ENCODE data around the gene MPDZ.

Gene MPDZ

DNA sequence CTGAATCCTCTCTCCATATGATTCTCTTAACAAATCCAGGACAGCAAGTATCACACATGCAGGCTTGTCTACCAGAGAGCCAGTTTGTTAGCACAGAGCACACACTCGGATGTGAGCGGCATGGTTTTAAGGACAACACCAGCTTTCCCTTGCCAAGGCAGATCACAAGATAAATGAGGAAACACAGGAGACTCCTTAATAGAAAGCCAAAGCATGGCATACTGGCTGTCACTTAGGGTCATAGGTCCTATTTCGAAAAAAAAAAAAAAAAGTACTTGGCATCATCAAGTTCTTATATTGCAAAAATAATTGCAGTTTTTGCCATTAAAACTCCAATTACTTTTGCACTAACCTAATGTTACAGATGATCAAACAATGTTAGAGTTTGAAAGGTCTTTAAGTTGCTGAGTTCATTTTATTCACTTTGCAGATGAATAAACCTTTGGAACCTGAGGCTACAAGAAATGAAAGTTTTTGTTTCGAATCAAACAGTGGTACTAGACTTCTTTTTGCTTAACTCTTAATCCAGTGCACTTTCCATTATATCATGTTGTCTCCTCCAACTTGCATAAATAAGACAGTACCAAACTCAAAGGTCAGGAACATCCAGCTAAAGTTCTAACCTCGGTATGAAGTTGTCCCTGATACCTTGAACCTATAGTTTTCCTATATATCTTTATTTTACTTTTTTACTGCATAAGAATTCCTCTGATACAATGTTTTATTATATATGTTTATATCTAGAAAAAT, 138.5 kb downstream of the MPDZ start:
- DNase-seq (ENCODE audit: low read depth in 1 of 2, low spot score in 1 of 2), result no peak

DNA sequence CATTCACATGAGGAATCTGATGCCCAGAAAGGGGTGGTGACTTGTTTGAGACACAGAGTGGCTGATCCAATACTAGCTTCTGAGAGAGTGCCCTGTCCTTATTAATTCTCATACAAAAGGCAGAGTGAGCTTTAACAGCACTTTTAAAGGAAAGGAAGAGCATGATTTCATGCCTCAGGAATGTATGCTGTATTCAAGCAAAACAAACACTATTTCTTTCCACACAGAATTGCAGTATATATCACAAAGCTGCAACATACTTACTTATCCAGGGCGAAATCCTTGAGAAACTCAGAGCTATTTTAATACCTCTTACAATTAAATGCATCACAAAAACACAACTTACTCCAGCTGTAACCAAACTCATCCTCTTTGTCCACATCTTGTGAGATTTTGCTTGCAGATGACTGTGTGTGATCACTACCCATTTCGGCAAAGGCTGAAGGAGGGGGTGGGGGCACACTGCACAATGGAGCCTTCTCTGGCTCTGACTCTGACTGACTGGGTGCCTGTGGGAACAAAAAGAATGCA, 139.8 kb downstream of the MPDZ start:
- DNase-seq (ENCODE audit: low read depth in 1 of 2, low spot score in 1 of 2), result no peak

DNA sequence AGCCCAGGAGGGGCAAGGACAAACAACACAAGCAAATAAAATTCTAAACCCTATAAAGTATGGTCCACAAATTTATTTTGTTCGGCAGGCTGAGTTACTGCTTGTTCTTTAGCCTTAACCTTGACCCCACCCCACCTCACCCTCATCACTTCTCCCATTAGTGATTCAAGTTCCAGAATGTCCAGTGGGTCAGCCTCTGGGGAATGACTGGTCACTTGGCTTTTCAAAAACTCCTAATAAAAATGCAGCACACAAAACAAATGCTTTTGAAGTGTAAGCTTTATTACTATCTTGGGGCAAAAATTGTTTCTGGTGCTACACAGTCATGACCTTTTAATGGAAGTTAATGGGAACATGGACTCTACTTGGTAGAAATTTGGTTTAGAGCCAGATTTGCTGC, 142.1 kb downstream of the MPDZ start:
- DNase-seq (ENCODE audit: low read depth in 1 of 2, low spot score in 1 of 2), result no peak

- DNase-seq (ENCODE audit: low read depth in 1 of 2, low spot score in 1 of 2), result no peak
Measured at GRCh38 chr9:13131991-13132390, 147.5 kb downstream of the MPDZ start.

GRCh38 chr9:13131416-13131815, 148.1 kb downstream of the MPDZ start:
- no peak for DNase-seq (ENCODE audit: low read depth in 1 of 2, low spot score in 1 of 2)

DNA sequence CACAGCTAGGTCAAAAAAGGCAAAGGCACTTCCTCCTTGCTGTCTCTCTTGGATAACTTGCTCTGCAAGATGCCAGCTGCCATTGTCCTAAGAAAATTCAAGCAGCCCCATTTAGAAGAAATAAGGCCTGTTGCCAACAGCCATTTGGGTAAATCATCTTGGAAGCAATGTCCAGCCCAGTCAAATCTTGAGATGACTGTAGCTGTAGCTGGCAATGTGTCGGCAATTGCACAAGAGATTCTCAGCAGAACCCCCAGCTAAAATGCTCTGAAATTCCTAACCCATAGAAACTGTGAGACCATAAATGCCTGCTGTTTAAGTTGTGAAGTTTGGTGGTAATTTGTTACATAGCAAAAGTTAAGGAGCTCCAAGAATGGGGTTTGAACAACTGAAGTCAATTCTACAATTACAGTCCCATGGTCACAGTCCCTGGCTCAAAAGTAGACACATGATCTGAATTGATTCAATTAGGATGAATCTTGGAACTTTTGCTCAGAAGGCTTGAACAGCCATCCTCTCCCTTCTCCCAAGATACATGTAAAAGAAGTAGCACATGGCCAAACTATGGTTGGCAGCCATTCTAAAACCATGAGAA, 151.1 kb downstream of the MPDZ start:
- DNase-seq (ENCODE audit: low read depth in 1 of 2, low spot score in 1 of 2), result no peak

- DNase-seq (ENCODE audit: low read depth in 1 of 2, low spot score in 1 of 2), result no peak
Measured at GRCh38 chr9:13127131-13127530, 152.4 kb downstream of the MPDZ start.

DNA sequence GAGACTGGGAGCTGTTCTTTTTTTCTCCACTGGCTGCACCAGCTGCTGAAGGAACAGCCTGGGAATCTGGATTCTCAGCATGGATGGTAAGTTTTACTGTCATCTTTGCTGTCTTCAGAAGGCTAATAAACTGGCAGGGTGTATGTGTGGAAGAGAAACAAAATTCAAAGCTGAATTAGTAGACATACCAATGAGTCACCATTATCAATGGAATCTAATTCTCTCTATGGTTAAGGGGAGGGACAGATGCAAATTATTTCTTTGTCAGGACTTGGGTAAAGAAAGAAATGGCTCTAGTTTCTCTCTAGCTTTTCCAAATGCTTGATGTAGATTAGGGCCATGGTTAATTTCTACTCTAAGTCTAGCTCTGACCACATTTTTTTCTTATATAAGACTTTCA, 154.2 kb downstream of the MPDZ start:
- DNase-seq (ENCODE audit: low read depth in 1 of 2, low spot score in 1 of 2), result no peak

- no peak for DNase-seq (ENCODE audit: low read depth in 1 of 2, low spot score in 1 of 2)
Measured at GRCh38 chr9:13122756-13123369, 156.6 kb downstream of the MPDZ start.

DNA sequence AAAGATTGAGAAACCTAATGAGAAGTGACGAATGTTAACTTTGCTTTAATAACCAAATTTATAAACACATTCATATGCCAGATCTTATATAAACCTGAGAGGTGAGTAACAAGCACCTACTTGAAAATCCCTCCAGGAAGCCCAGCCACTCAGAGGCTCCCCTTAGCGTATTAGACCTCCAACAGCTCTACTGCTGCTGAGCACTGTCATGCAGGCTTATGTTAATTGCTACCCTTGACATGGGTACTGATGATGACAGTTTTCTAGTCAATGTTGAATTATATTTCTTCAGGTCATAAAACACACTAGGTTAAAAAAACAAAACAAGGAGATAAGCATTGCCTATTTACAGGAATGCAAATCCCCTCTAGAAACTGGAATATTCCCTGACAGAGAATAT, 161.2 kb downstream of the MPDZ start:
- no peak for DNase-seq (ENCODE audit: low read depth in 1 of 2, low spot score in 1 of 2)

GRCh38 chr9:13116292-13116691, 163.2 kb downstream of the MPDZ start:
- no peak for DNase-seq (ENCODE audit: low read depth in 1 of 2, low spot score in 1 of 2)

- no peak for DNase-seq (ENCODE audit: low read depth in 1 of 2, low spot score in 1 of 2)
Measured at GRCh38 chr9:13113751-13114150, 165.7 kb downstream of the MPDZ start.

DNA sequence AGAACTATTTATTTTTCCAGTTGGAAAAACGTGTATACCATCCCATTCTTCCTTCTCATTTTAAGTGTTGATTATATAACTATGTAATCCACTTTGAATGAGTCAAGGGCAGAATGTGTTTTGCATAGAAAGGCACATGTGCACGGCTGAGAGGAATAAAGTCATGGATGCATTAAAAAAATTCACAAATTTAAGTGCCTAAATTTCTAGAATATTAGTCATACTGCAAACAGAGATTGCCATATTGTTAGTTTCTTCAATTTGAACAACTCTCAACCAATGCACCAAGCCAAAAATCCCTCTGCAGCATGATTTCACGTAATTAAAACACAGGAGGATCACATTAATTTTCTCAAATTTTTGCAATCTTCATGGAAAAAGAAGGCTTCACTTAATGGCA, 166.3 kb downstream of the MPDZ start:
- no peak for DNase-seq (ENCODE audit: low read depth in 1 of 2, low spot score in 1 of 2)

DNA sequence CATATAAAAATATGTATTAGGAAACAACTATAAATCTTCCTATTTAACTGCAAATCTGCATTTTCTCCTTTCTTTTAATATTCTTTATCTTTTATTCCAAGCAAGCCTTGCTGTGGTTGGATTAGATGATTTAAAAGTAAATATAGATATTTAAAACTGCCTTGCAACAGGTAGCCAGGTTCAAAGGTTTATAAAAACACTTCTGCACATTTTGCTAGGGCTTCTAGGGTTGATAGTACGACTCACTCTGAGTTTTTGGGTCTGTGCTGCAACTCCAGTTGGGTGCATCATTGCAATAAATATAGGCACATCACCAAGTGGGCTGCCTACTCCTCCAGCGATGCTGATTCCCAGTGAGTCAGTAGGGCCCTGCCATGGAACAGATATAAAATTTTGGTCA, 167.7 kb downstream of the MPDZ start:
- no peak for DNase-seq (ENCODE audit: low read depth in 1 of 2, low spot score in 1 of 2)

GRCh38 chr9:13110766-13111417, 168.6 kb downstream of the MPDZ start:
- no peak for DNase-seq (ENCODE audit: low read depth in 1 of 2, low spot score in 1 of 2)

DNA sequence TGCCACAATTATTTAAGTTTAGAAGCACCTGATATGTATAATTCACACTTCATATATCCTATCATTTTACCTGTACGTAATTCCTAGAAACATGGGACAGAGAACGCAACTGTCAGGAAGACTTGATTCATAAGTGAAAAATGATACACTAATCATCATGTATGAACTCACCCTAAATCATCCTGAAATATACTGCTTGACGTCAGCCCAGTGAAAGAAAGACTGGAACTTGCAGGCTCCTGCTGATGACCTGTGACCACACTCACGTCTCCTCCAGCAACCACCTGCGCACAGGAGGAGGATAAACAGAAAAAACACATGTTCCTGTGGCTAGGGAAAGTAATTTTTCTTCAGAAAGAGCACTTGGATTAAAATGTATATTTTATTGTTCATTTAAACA, 169.7 kb downstream of the MPDZ start:
- no peak for DNase-seq (ENCODE audit: low read depth in 1 of 2, low spot score in 1 of 2)

- no peak for DNase-seq (ENCODE audit: low read depth in 1 of 2, low spot score in 1 of 2)
Measured at GRCh38 chr9:13107008-13107407, 172.5 kb downstream of the MPDZ start.

DNA sequence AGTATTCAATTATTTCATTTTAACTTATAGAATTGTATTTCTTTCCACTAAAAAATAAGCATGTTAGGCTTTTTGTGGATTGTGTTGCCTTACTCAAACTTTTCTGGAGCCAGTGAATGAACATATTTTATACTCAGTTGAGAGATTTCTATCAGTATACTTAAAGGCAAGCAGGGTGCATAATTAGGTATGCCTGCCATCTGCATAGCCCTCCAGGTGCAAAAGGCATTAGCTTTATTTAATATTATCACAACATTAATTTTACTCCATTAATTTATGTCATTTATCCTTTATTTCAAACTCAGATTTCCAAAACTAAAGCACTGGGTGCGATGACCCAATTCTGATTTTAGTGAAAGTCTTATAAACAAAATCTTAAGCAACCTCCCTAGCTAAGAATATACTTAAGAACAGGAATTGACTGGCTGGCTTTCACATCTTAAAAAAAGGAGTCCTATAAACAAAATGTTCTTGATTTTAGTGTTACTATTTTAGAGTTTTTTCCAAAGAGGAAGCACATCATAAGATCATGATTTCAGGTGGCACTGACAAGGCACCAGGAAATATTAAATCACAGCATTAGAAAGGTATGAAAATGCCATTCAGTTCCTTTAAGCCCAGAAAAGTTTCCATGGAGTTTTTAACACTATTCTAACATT, 178.4 kb downstream of the MPDZ start:
- no peak for DNase-seq (ENCODE audit: low read depth in 1 of 2, low spot score in 1 of 2)

- no peak for DNase-seq (ENCODE audit: low read depth in 1 of 2, low spot score in 1 of 2)
Measured at GRCh38 chr9:13095056-13095455, 184.4 kb downstream of the MPDZ start.

- no peak for DNase-seq (ENCODE audit: low read depth in 1 of 2, low spot score in 1 of 2)
Measured at GRCh38 chr9:13090628-13091027, 188.9 kb downstream of the MPDZ start.

DNA sequence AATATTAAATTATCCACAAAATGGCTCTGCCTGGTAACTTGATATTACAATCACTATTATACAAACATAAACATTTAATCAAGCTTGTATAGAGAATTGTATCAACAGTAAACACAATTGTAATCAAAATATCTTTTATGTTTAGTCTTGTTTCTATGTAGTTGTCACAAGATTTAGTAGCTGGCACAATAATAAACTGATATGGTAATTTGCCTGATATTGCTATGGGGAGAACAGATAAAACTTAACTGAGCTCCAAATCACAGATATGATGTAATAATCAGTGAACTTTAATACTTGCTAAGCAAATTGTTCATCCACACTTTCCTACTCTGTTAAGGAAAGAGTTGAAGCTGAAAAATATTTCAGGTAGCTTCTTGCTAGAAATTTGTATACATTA, 189.8 kb downstream of the MPDZ start:
- no peak for DNase-seq (ENCODE audit: low read depth in 1 of 2, low spot score in 1 of 2)

All from activated T-helper 1 cell treated with anti-CD3 and anti-CD28 coated beads, Interleukin-2, amount 50 U/mL, for 16 hours (primary cell).